BE2C (cell line): Measurements from ENCODE around the gene GPC6.

ENCODE experiments used
- DNase-seq: peaks from one replicate; pipeline ENCODE4 v3.0.0-alpha.2; 2020
- H3K27me3 ChIP-seq: fragments of 250-450 bp; sonication (Bioruptor Pico); 2 replicates; pipeline ENCODE4 v1.5.1; 2020; ENCODE audit warnings: mild to moderate bottlenecking
- H3K36me3 ChIP-seq: fragments of 250-450 bp; sonication (Bioruptor Pico); 2 replicates; pipeline ENCODE4 v1.5.1; 2020; ENCODE audit warnings: mild to moderate bottlenecking
- H3K4me1 ChIP-seq: fragments of 250-450 bp; sonication (Bioruptor Pico); 2 replicates; pipeline ENCODE4 v1.5.1; 2020
- H3K4me3 ChIP-seq: 2 replicates; pipeline ENCODE4 v1.5.1; 2011; ENCODE audit warnings: low read depth, low read length
- H3K9me3 ChIP-seq: fragments of 250-450 bp; sonication (Bioruptor Pico); 2 replicates; pipeline ENCODE4 v1.5.1; 2020
- TF ChIP-seq, protein P1 (sequence below): IDR thresholded peaks from 2 replicates; pipeline ENCODE4 v1.5.1; 2012; ENCODE audit warnings: mild to moderate bottlenecking, low read depth, low read length

The GPC6 gene

DNA sequence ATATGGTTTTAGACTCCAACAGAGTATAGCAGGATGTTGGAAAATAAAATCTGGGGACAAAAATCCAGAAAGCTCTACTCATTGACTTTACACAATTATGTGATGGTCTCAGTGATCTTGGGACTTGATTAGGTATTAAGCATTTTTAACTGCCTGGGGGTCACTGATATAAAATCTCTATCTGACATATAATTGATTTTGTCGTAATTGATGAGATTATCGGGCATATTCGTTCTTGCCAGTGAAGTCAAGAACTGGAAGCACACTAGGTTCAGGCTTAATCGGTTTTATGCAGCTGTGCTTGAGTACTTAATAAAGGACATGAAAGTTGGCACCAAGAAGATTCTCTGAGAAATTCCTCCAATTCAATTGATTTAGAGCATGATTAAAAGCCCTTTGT, 862.1 kb downstream of the GPC6 start:
- TF ChIP-seq, protein P1, sequence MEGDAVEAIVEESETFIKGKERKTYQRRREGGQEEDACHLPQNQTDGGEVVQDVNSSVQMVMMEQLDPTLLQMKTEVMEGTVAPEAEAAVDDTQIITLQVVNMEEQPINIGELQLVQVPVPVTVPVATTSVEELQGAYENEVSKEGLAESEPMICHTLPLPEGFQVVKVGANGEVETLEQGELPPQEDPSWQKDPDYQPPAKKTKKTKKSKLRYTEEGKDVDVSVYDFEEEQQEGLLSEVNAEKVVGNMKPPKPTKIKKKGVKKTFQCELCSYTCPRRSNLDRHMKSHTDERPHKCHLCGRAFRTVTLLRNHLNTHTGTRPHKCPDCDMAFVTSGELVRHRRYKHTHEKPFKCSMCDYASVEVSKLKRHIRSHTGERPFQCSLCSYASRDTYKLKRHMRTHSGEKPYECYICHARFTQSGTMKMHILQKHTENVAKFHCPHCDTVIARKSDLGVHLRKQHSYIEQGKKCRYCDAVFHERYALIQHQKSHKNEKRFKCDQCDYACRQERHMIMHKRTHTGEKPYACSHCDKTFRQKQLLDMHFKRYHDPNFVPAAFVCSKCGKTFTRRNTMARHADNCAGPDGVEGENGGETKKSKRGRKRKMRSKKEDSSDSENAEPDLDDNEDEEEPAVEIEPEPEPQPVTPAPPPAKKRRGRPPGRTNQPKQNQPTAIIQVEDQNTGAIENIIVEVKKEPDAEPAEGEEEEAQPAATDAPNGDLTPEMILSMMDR, result no peak
- H3K4me1 ChIP-seq, result peaks cover 14% of the 10 kb centered on the region
- no peaks in the 10 kb centered on the region for H3K27me3 ChIP-seq
- no peaks in the 10 kb centered on the region for H3K9me3 ChIP-seq
- no peaks in the 10 kb centered on the region for H3K36me3 ChIP-seq
- no peak overlapping the region for H3K4me3 ChIP-seq
- DNase-seq, result no peak

DNA sequence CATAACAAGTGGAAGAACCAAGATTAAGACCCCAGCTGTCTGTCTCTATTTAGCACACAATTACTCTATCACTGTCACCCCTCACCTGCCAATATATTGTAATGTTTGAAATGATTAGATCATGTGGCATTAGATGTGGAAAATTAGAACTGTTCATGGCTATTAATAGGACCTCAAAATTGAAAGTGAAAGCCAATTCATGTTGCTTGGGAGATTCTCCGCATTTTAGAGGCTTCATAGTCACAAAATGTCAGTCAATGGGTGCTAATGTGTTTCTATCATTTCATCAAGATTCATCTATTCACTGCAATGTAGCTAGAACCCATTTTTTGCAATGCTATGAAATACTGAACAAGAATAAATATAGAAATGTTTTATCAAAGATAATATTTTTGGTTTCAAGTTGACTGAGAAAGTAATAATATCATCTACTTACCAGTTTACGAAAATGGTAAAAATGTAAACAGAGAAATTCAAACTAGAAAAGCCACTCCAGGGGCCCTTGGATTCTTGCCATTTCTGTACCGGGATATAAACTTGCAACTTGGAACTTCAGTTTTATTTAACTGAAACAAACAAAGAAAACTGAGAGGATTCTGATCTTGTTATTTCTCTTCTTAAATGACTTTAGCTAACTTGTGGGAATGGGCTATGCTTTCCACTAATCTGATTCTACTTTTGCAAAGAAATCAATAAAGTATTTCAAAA, 864.3 kb downstream of the GPC6 start:
- no peak for DNase-seq
- no peaks in the 10 kb centered on the region for H3K9me3 ChIP-seq
- no peaks in the 10 kb centered on the region for H3K36me3 ChIP-seq
- H3K4me1 ChIP-seq, result peaks cover 14% of the 10 kb centered on the region
- H3K27me3 ChIP-seq, result no peaks in the 10 kb centered on the region
- TF ChIP-seq, protein P1, result no peak
- H3K4me3 ChIP-seq, result no peak overlapping the region

DNA sequence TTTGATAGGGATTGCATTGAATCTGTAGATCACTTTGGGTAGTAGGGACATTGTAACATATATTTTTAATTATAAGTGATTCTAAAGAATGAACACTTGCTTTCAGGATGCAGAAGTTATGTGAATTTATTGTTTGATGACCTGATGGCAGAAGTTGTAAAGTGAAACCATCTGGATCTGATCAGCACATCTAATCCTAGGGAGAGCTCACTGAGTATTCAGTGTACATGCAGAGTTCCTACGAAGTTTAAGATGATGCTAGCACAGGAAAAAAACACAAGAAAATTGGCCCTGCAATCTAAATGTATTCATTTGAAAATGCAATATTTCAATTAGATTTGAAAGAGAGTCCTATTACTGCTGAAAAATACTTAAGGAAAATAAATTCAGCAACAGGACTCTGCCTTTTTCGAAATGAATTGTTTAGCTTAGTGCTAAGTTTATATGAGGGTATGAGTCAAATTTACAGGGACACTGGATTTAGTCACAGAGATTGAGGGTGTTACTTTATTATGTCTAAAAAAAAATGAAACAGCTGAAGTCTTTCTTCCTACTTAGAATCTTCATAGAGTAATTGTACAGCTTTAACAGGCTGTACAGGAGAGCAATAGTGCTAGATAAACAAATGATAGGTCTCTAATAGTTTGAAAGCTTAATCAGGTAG, 867.2 kb downstream of the GPC6 start:
- no peak for DNase-seq
- H3K27me3 ChIP-seq, result no peaks in the 10 kb centered on the region
- H3K9me3 ChIP-seq, result no peaks in the 10 kb centered on the region
- peaks cover 14% of the 10 kb centered on the region for H3K4me1 ChIP-seq
- H3K4me3 ChIP-seq, result no peak overlapping the region
- no peaks in the 10 kb centered on the region for H3K36me3 ChIP-seq
- TF ChIP-seq, protein P1, result no peak

DNA sequence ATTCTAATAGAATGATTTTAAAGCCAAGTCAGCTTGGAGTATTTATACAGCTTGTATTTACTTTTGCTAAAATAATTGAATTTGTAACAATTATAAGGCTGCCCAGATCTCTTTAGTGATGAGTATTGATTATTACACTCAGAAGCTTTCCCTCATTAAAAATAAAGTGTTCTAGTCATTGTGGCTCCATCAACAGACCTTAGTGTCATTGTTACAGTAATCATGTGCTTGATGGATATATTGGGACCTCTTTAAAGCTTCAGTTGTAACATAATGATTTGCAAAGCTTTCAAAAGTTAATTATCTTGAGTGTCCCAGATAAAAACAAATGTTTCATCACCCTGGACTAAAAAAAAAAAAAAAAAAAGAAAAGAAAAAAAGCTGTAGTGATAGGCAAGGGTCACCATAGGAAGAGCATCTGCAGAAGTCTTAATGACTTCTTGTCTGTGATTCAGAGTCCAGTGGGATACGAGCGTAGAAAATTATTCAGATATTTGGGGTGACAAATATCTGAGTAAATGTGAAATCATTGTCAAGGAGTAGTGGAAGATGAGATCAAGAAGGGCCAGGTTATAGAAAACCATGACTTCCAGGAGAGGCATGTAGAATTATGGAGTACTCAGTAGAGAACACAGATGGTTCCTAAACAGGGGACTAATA, 883.2 kb downstream of the GPC6 start:
- Histone ChIP-seq H3K36me3 (no peaks in the 10 kb centered on the region), H3K9me3 (no peaks in the 10 kb centered on the region), H3K4me3 (no peak overlapping the region), H3K27me3 (no peaks in the 10 kb centered on the region), H3K4me1 (no peaks in the 10 kb centered on the region; the same call in 1 of the 2 replicates)
- TF ChIP-seq, protein P1, result no peak
- DNase-seq, result no peak

DNA sequence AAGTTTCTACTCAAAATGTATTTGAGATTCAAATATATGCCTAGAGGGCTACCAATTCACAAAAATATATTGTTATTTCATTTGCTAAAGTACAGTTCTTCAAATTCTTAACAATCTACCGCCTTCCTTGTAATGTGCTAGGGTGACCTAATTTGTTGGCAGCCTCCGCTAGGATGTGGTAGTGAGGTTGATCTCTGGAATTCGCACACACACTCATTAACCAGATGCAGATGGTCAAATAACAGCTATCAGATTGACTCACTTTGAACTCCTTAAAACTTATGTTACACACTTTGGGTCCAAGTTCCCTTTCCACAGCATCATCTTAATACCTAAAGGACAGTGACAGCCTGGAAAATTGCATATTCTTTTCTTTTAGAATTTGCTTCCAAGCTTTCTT, 885.6 kb downstream of the GPC6 start:
- no peaks in the 10 kb centered on the region for H3K9me3 ChIP-seq
- TF ChIP-seq, protein P1, result no peak
- no peaks in the 10 kb centered on the region for H3K36me3 ChIP-seq
- DNase-seq, result no peak
- H3K27me3 ChIP-seq, result no peaks in the 10 kb centered on the region
- H3K4me3 ChIP-seq, result no peak overlapping the region
- no peaks in the 10 kb centered on the region; the same call in 1 of the 2 replicates for H3K4me1 ChIP-seq
